Subcutaneous adipose tissue (tissue), 4 donors: ENCODE results near the gene ATP5MC3. TPM values are rescaled to one million over a fixed set of nuclear protein-coding genes. Genes with fewer than 3 reads are reported as not detected.

Experiments
- CTCF ChIP-seq: fragments of 450-650 bp; IDR thresholded peaks from one replicate; pipeline ENCODE4 v1.5.1; 2016; ENCODE audit warnings: low read depth, mild to moderate bottlenecking, control low read depth, antibody characterized with exemption, moderate library complexity
- total RNA-seq, 4 donors: library from RNA; depleted of rRNA; stranded (reverse); fragments of >200 nt; gene quantifications; one replicate each; pipeline ENCODE4 v1.1.0, GENCODE V29; 2016

The ATP5MC3 gene
- total RNA-seq, 4 donors from 2014 or later: 97.8 to 297 (median 142) TPM

- TF ChIP-seq CTCF: no peak
Measured at GRCh38 chr2:175152242-175152641, 29.3 kb downstream of the ATP5MC3 start.

GRCh38 chr2:175151791-175152190 lies 29.7 kb downstream of the ATP5MC3 start:
- TF ChIP-seq CTCF: no peak

- no peak for TF ChIP-seq CTCF
Measured at GRCh38 chr2:175147186-175147585, 34.3 kb downstream of the ATP5MC3 start.

- no peak for TF ChIP-seq CTCF
Measured at GRCh38 chr2:175143678-175144077, 37.8 kb downstream of the ATP5MC3 start.

- TF ChIP-seq CTCF: no peak
Measured at GRCh38 chr2:175143191-175143590, 38.3 kb downstream of the ATP5MC3 start.

GRCh38 chr2:175140332-175140731 lies 41.2 kb downstream of the ATP5MC3 start:
- no peak for TF ChIP-seq CTCF

GRCh38 chr2:175137793-175138192 lies 43.7 kb downstream of the ATP5MC3 start:
- no peak for TF ChIP-seq CTCF
